CD4-positive, alpha-beta T cell treated with Interleukin-17A for 1 hour (primary cell): ENCODE data around the gene PTPRN2.

ENCODE experiments used
- DNase-seq: peaks from one replicate; pipeline ENCODE4 v3.0.0-alpha.2; 2020

The PTPRN2 gene

DNA sequence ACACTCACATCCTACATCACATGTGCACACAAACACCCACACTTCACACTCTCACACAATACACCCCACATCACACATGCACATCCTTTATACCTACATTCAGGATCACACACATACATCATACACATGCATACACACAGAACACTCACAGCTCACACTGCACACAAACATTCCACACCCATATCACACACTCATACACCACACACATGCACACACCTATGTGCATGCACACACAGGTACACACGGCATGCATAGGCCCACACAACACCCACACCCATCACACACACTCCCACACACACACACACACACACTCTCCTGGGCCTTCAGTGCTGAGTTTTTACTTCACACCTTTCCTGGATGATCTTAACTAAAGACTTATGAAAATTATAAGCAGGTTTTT, 1030.4 kb downstream of the PTPRN2 start:
- no peak for DNase-seq

DNA sequence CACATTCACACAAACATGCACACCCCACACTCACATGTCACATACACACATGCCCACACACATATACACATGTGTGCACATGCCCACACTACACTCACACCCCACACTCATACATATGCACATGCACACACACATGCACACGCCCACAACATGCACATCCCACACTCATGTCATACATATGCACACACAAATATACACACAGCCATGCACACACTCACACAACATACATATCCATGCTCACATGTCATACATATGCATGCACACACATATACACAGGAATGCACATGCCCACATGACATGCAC, 1031.0 kb downstream of the PTPRN2 start:
- DNase-seq = no peak

DNA sequence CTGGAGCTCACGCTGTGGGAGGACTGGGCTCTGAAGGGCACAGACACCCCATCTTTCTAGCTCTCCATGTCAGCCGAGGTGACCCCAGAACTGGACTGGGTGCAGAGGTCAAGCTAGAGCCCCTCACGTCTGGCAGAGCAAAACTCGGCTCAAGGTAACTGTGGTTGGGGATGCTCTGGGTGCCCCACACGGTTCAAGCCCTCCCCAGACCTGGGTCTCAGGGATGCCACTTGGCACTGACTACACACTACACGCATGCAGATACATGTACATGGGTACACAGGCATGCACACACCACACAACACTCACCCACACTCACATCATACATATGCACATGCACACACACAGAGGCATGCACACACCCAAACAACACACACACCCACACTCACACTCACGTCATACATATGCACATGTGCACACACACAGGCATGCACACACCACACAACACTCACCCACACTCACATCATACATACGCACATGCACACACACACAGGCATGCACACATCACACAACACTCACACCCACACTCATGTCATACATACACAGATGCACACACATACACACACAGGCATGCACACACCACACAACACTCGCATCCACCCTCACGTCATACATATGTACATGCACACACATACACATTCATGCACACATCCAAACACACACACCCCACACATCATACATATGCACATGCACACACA, 1031.5 kb downstream of the PTPRN2 start:
- no peak for DNase-seq

DNA sequence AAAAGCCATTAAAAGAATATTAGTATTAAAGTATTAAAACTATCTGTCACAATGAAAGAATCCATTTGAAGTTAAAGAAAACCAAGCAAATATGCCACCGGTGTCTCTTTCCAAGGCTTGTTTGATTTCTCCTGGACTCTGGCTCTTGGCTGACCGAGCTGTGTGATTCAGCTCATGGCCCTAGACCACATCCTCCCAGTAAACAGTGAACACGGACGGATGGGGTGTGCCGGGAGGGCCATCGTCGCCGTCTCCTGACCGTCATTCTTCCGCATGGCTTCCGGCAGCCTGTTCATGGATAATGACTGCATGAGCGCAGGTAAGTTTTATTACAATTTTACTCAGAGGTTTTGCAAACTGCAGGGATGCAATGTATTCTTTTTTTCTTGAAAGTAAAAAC, 1032.3 kb downstream of the PTPRN2 start:
- no peak for DNase-seq

DNA sequence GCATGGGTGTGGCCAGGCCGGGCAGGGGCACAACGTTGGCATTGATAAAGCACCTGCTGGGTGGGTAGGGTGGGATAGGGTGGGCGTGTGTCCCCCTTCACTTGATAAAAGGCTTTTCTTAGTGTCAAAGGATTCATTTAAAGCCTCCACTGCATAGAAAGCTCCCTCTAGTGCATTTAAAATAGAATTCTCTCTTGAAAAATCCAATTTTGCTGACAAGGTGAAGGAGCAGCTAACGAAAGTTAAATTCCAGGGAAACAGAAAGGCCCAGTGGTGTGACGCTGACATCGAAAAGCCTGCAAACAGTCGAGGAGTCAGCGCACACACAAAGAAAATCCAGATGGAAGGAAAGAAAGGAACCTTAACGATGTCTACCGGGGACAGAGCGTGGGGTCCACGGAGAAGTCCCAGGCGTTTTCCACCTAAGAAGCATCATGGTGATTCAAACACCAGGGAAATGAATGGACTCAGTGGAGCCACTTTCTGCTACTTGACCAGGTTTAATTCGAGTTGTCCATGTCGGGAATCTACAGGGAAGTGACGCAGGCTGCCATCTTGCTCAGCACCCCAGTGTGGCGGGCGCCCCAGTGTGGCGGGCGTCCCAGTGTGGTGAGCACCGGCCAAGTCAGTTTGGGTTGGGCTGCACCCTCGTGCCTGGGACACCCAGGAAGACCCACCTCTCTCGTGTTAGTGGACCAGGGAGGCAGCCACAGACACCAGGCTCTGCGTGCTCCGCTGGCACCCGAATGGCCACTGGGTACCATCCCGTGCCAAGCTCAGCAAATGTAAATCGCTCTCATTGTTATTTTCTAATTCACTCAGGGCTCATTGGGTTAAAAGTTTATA, 1033.0 kb downstream of the PTPRN2 start:
- DNase-seq = no peak

DNA sequence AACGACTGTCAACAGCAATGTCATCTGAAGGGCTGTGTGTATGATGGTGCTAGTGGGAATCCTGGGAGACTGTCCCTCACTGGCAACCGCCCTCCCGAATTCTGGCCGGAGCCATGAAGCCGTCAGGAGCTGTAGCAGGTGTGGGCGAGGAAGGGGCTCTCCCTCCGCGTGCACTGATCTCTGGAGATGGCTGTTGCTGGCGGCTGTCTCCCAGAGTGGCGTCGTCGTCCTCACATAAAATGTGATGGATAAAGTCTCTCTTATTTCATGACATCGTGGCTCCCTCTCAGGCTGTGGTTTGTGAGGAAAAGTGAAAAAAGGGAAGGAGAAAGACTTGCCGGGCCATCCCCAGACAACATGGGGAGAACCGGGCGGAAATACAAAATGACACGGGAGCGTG, 1034.4 kb downstream of the PTPRN2 start:
- no peak for DNase-seq

DNA sequence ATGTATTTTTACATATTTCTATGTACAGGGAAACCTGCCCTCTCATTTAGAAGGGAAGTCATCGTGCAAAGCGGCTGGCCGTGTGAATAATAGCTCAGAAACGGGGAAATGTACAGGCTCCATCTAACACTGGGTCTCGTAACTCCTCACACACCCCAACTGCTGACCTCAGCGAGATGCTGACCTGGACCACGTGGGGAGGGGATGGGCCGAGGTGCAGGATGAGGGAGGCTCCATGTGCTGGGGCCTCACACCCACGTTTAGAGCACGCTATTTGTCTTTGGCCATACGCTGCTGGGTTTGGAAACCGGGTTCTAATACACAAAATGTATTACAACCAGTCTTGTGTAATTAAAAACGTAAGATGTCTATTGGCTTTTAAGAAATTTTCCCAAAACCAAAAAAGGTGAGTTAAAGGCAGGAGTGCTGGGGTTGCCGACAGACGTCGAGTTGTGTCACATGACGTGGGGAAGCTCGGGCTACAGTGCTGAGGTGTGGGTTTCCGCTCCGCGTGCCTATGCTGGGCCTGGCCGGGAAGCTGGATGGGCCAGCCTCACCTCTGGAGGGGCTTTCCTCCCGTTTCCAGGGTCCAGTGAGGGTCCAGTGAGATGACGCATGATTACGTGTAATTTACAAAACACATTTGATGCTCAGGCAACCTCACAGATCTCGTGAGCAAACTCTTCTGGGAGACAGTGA, 1035.2 kb downstream of the PTPRN2 start:
- DNase-seq = no peak

DNA sequence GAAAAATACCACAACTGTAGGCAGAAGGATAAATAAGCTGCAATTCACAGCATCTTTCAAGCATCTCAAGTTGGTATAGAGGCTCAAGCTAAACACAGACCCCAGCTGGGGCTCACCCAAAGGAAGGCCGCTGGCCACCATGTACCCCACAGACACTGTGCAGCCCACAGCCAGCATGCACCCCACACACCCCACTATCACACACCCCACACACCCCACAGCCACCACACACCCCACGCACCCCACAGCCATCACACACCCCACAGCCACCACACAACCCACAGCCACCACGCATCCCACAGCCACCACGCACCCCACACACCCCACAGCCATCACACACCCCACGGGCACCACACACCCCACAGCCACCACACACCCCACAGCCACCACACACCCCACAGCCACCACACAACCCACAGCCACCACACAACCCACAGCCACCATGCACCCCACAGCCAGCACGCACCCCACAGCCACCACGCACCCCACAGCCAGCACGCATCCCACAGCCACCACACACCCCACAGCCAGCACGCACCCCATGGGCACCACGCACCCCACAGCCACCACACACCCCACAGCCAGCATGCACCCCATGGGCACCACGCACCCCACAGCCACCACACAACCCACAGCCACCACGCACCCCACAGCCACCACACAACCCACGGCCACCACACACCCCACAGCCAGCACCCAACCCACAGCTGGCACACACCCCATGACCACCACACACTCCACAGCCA, 1036.1 kb downstream of the PTPRN2 start:
- no peak for DNase-seq

DNA sequence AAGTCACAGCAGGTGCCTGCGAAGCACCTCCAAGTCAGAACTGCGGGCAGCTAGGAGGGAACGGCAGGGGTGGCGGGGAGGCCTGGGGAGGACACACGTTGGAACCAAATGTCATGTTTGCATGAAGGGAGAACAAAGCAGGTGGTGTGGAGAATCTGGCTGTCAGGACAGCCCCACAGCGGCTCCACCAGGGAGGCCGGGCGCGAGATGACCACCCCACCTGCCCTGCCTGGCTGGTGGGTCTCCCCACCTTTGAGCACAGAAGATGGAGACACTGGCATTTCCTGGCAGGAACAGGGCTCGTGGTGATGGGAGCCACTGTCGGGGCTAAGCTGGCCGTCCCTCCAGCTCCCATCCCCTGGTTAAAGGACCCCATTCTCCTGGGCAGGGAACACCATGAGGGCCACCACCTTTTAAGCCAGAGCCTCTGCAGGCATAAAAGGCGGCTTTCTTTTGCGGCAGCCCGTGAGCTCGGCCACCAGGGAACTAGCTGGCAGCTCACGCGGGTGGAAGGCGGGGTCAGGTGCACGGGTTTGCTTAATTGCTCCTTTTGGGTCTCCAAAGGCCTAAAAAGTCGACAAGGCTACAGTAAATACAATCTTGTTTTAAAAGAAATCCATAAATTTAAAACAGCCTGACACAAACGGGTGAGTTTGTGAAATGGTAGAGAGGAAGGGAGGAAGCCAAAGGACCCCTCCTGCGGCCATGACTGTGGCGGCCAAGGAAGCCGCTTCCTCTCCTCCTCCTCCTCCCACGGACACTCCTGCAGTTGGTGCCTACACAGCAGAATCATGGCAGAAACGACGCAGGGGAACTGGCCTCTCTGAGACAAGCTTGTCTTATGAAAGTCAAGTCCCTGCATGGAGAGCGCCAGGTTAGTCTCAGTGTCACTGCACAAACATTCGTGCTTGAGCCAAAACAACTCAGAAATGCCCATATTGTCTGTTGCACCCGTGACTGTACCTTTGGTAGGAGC, 1037.0 kb downstream of the PTPRN2 start:
- no peak for DNase-seq

DNA sequence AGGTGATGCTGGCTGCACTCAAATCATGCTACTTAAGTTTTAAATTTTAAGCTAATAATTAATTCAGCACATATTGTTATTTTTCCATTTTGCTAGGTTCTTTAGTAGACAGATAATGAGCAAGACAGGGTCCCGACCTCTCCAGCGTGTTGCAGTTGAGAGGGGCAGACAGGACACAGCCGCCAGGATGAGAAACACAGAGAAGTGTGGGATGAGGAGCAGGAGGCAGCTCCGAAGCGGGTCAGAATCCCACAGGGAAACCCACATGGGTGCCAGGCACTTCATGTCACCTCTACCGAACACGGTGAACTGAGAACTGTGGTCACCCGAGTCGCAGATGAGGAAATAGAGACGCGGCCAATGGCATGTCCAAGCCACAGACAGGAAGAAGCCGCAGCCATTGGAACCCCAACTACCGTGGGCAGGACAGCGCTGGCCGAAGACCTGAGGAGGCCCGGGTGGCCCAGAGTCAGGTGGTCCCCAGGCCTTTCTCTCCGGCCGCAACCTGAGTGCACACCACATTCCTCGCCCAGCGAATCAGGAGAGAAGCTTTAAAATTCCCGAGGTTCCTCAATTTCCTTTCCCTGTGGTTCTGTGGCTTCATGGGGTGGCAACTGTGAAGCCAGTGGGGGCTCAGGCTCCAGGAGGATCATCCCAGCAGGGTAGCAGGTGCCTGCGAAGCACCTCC, 1037.9 kb downstream of the PTPRN2 start:
- DNase-seq = no peak

DNA sequence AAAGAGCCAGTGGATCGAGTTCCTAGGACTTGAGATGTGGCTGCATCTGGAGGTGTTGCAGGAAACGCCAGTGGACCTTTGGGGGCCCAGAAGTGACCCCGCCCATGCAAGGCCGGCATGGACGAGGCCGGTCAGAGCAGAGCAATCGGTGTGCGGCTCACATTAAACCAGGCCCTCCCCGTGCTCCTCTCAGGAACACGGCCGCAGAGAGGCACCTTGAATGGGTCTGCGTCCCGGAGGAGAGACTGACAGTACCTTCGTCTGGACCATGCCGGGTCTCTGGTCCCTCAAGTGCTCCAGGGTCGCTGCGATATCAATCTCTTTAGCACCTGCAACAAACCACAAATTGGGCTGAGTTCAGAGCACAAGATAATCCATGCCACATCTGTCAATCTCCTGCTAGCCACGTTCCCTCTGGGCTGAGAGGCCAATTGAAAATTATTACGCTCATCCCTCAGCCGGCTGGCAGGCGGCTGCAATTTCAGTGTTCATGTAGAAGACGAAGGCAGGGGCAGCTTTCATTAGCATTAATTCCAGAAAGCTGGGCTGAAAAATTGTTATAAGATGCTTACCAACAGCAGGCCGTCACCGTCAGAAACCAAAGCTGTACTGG, 1038.8 kb downstream of the PTPRN2 start:
- DNase-seq = no peak

DNA sequence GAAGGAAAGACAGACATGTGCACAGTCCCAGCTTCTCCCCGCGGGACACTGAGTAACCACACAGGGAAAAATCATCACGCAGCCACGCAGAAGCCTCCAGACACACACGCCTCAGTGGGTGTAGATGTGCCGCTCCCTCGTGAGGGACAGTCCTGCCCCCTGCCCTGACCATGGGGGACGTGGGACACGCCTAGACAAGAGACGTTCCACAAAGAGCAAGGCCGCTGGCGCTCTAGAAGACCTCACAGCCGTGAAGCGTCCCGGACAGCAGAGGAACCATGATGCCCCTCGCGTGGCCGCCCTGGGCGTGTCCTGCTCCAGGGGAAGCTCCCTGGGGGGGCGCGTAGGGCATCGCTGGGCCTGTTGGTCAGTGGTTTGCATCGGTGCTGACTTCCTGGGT, 1040.0 kb downstream of the PTPRN2 start:
- no peak for DNase-seq

DNA sequence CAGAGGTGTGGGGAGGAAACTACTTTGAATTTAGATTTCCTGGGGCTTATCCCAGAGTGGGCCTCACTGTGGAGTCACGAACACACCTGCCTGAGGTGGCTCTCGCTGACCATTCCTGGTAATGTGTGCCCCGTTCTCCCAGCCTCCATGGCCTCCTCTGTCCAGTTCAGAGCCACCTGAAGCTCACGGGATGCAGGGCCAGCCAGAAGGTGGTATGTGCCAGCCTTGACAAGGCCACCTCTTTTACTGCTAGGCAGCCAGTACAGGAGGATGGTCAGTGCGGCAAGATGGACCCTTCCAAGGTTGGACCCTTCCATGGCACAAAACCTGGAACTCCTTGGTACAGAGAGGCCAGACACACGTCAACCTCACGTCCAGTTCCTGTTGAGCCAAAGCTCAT, 1040.5 kb downstream of the PTPRN2 start:
- no peak for DNase-seq

DNA sequence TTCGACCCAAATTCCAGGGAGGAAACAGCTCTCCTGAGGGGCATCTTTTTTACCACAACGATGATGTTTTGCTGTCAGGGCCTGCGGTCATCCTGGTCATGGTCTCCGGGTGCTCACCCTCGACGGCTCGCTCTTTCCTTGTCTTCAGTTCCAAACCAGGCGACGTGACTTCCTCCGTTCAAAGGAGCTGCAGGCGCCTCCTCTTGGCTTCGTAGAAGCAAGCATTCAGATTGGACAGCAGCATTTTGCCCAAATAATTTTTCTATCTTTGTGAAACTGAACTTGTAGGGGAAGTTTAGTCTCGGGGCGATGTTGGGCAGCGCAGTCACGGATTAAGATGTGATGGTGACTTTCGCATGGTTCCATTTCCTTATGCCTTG, 1042.0 kb downstream of the PTPRN2 start:
- DNase-seq = no peak

DNA sequence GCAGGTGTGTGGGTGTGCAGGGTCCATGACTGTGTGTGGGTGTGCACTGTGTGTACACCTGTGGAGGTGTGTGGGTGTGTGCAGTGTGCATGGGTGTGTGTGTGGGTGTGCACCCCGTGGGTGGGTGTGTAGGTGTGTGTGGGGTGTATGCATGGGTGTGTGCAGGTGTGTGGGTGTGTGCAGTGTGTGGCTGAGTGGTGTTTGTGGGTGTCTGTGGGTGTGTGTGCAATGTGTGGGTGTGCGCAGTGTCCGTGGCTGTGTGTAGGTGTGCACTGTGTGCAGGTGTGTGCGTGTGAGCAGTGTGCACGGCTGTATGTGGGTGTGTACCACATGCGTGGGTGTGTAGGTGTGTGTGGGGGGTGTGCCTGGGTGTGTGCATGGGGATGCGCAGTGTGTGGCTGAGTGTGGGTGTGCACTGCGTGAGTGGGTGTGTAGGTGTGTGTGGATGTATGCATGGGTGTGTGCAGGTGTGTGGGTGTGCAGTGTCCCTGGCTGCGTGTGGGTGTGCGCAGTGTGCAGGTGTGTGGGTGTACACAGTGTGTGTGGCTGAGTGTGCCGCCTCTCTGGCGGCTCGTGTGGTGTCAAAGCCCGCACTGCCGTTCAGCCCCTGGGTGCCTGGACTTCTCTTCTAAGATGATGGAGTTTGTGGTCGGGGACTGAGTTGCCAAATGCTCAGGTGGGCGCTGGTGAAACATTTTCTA, 1042.5 kb downstream of the PTPRN2 start:
- no peak for DNase-seq

DNA sequence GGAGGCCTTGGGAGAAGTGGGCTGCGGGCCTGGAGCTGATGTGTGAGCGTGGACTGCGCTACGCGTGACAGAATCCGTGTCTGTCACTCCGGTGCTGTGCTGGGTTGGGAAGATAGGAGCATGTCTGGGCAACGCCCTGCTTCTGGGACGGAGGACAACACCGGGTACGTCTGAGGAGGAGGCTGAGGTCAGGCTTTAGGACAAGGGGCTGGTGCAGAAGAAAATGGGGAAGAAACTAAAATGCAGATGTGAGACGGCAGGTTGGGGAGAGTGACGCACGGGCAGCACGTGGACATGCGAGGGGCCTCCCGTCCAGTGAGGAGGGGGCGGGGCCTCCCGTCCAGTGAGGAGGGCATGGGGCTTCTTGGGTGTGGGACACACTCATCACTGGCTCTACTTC, 1043.4 kb downstream of the PTPRN2 start:
- DNase-seq = no peak

DNA sequence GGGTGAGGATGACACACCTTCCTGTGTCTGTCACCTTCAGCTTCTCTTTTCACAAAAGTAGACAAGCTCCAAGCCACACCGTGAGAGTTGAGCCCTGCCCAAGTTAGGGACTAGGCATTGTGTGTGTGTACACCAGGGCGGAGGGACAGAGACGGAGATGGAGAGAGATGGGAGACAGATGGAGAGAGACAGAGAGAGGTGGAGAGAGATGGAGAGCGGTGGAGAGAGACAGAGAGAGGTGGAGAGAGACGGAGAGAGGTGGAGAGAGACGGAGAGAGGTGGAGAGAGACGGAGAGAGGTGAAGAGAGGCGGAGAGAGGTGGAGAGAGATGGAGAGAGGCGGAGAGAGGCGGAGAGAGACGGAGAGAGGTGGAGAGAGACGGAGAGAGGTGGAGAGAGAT, 1043.8 kb downstream of the PTPRN2 start:
- DNase-seq = no peak

DNA sequence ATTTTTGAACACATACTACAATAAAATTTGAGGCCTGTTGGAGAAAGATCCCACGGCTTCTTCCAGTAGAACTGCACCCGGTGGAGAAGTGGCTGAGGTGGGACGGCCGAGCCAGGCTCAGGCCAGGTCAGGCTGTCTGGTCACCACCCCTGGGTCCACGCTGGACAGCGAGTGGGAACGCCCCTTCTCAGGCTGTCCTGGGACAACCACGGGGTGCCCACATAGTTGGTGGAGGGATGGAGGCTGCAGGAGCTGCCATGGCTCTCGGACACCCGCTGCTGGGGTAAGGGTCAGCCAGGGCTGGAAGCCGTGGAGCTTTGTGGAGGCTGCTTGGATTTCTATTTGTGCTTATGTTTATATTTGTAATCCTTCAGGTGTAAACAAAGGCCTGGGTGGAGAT, 1044.3 kb downstream of the PTPRN2 start:
- no peak for DNase-seq

DNA sequence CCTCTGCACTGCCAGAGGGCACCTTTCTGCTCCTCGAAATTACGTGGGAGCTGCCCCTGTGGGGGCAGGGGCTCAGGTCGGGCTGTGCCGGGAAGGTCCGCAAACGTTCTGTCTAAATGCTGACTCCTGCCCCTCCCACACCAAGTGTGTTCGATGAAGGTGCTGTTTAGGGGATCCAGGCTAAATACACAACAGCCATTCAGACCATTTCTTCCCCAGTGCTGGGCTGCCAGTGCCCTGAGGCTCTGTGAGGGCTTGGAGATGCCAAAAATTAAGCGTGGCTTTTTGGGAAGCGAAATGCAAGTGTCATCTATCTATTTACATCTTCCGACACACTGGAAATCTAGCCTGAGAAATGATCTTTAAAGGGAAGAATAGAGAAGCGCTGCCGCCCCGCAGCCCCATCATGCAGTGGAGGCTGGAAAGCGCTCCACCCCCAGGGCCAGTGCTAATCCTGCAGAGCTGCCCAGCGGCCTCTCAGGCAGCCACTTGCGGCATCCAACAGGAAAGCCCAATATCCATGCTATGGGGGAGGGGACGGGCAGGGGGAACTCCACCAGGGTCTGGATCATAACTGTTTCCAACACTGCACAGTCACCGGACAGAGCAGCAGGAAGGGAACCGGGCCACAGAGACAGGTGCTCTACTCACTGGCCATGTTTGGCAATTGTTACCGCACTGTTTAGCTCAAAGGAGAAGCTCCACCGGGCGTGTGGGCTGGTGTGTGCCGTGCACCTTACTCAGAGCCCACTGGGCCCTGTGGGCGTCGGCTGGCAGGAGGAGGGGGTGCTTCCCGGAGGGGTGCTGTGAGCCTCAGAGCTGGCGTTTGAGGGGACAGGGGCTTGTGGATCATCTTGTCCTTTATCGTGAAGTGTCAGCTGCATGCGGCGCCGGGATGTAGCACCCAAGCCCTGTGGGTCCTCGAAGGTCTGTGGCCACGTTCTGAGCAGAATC, 1045.3 kb downstream of the PTPRN2 start:
- no peak for DNase-seq
